Dermis blood vessel endothelial cell (primary cell): Measurements from ENCODE around the gene MTHFD1L. TPM values are rescaled to one million over a fixed set of nuclear protein-coding genes. Genes with fewer than 3 reads are reported as not detected.

Experiments
- DNase-seq: peaks from one replicate; pipeline ENCODE4 v3.0.0; 2010
- total RNA-seq: library from RNA; depleted of rRNA; stranded (reverse); fragments of >200 nt; gene quantifications from 2 replicates; pipeline ENCODE4 v1.2.3, GENCODE V29; 2014

MTHFD1L gene
- total RNA-seq, 1 donor from 2014 or later: 38.6 TPM

DNA sequence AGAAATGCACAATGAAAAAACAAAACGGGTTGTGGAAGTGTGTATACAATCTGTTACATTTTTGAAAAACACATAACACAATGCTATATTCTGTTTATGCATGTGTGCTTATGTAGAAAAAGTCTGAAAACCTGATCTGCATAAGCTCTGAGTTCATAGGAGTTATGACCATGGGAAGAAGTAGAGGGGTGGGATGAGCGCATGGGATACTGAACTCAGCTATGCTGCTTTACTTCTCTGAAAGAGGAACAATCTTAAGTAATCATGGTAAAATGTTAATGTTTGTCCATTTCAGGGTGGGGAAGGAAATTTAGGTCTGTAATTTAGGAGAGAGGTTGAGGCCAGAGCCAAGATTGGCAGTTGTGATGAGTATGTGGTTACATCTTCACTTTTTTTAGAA, 126.8 kb downstream of the MTHFD1L start:
- no peak for DNase-seq

DNA sequence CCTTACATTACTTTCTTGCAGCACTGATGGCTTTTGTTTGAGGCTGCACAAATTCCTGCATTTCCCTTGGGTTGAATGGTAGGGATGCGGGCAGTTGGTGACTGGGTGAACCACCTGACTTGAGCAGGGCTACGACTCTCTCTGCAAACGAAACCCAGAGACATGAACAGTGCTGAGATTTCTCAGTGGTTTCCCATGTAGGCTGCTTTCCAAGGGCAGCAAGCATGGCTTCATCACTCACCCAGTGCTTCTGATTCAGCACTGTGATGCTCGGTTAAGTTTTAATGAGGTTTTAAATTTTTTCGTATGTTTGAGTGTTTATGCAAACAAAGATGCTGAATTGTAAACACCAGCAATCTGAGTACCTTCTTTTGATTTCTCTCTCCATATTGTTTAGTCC, 127.2 kb downstream of the MTHFD1L start:
- DNase-seq: no peak

- no peak for DNase-seq
Measured at GRCh38 chr6:150993253-150993652, 127.8 kb downstream of the MTHFD1L start.

- no peak for DNase-seq
Measured at GRCh38 chr6:150994026-150994425, 128.5 kb downstream of the MTHFD1L start.

DNA sequence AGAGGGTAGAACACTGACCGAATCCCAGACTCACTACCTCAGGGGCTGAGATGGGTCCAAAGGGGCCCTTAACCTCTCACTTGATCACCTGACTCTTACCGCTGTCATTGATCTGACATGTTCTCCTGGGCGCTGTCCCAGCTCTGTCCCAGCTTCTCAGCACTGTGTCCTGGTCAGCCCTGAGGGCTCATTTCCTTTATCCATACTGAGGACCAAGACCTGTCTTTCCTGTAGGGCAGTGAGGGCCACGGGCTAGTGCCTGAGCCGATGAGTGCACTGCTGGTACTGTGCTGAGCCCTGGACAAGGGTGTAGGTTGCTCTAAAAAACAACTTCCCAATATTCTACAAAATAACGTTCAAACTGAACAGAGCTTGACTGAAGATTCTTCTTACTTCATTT, 131.5 kb downstream of the MTHFD1L start:
- DNase-seq: no peak

DNA sequence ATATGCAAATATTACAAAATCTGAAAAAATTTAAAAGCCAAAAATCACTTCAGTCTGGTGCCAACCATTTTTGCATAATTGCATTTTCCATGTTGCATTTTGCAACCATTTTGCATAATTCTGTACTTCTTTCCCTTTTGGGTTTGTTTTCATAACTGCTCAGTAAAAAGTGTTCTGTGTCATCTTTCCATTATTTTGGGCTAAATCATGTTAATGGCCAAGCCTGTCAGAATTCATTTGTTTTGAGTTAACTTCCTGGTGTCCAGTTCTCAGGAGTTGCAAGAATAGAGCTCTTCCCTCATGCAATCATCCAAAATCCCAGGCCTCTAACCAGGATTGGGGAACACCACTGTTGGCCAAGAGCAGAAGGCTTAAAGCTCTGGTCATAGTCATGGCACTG, 133.6 kb downstream of the MTHFD1L start:
- DNase-seq: no peak

GRCh38 chr6:150999576-150999975, 134.1 kb downstream of the MTHFD1L start:
- DNase-seq: peak; percentile 30

GRCh38 chr6:151001387-151002056, 136.0 kb downstream of the MTHFD1L start:
- no peak for DNase-seq

GRCh38 chr6:151002057-151002450, 136.6 kb downstream of the MTHFD1L start:
- peak; percentile 23 for DNase-seq

DNA sequence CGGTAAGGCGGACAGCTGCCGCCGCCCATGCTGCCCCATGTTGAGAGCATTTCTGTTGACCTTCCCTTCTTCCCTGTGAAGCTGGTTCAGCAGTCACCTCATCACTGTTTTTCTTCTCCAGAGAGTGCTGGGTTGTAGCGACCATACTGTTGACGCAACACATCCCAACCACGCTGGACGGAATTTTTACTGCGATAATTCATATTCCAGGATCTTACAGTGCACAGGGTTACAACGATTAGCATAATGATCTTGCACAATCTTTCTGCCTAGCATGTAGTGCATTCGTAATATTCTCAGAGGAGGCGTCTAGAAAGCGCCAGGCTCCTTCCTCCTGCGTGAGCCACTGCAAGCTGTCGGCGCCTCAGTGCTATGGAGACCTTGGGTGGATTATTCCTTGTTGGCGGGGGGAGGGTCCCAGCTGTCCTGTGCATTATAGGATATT, 137.0 kb downstream of the MTHFD1L start:
- DNase-seq: no peak

- peak; percentile 99 for DNase-seq
Measured at GRCh38 chr6:151004383-151005024, 139.0 kb downstream of the MTHFD1L start.

GRCh38 chr6:151005164-151005563, 139.7 kb downstream of the MTHFD1L start:
- DNase-seq: peak; percentile 68

DNA sequence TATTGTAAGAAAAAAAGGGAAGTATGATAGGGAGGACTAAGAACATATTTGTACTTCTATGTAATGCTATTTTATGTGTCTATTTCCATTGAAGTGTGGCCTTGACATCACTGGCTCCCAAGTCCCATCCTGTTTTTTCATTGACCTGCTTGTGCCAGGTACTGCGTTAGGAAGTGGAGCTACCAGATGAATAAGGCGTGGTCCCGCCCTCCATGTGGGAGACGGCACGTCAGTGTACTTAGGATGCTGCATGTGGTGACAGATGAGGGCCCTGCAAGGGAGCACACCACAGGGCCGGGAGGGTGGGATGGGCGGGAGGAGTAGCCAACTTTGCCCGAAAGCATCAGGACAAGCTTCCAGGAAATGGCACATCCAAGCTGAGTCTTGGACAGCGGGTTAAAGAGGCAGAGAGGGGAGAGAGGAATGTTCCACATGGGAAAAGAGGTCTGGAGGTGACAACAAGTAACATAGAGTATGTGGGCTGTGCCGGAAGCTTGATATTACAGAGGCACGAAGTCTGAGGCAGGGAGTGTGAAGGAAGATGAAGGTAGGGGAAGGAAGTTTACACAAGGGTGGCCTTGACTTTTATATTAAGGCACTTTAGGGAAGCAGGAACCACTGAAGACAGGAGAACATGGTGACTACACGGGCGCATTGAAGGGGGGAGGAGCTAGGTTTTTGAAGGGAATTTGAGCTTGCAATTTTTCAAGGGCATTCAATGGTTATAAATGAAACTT, 140.6 kb downstream of the MTHFD1L start:
- peak; percentile 62 for DNase-seq

GRCh38 chr6:151007076-151007475, 141.6 kb downstream of the MTHFD1L start:
- DNase-seq: no peak

GRCh38 chr6:151007922-151008321, 142.4 kb downstream of the MTHFD1L start:
- DNase-seq: no peak

- no peak for DNase-seq
Measured at GRCh38 chr6:151008425-151008824, 142.9 kb downstream of the MTHFD1L start.

DNA sequence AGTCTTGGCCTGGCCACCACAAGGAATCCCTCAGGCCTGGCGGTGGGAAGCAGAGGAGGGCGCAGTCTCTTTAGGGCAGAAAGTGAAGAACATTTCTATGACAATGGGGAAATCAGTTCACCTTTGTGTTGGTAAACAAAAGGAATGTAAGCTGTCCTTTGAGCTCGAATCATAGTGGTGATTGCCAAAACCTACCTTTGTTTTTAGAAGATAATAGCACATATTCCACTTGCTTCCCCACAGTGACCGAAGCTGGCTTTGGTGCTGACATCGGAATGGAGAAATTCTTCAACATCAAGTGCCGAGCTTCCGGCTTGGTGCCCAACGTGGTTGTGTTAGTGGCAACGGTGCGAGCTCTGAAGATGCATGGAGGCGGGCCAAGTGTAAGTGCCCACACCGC, 144.1 kb downstream of the MTHFD1L start:
- no peak for DNase-seq

GRCh38 chr6:151010071-151010470, 144.6 kb downstream of the MTHFD1L start:
- DNase-seq: no peak

DNA sequence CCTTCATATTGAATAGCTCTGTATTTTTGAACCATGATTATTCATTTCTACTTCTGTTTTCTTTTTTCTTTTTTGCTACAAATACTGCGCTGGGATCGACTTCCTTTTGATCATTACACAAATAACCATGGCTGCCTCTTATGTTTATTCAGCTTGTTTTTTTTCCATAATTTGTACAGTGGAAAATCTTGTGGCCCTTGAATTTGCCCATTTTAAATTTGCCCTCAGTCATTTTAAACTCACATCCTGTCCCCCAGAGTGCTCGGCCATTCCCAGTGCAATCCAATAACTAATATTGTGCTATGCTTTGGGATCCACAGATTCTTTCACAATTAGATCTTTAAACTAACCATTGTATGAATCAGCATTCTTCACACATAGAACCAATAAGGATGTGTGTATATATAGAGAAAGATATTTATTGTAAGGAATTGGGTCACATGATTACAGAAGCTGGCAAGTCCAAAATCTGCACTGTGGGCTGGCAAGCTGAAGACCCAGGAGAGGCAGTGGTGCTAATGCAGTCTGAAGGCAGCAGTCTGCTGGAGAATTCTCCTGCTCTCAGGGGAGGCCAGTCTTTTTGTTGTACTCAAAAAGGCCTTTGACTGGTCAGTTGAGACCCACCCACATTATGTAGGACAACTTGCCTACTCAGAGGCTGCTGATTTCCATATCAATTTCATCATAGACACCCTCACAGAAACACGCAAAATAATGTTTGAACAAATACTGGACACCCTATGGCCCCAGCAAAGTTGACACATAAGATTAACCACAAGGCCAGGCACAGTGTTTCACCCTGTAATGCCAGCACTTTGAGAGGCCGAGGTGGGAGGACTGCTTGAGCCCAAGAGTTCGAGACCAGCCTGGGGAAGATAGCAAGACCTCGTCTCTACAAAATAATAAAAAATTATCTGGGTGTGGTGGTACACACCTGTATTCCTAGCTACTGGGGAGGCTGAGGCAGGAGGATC, 147.1 kb downstream of the MTHFD1L start:
- DNase-seq: peak; percentile 50

DNA sequence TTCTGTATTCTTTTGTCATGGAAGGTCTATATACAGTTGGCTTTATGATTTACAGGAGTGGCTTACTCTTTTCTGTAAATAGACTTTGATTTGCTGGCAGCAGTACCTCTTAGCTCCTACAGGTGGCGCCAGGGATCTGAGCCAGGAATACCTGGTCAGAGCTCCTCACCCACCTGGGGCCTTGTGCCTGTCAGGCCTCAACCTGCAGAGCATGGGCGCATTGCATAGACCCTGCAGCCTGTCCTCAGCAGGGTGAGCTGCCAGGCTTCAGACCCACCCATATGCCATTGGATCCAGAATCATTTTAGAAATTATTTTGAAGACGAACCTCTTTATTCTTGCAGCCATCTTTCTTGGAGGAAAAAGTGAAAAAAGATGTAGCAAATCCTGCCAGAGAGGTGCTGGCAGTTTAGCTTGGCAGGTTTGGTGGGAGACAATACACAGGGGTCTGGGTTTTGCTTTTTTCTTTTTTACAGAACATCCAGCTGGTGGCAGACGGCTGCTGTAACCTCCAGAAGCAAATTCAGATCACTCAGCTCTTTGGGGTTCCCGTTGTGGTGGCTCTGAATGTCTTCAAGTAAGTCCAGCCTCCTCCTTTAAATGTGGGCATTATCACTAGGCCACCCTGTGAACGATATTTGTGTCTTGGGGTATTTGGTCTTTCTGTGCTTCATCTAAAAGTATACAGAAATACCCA, 149.1 kb downstream of the MTHFD1L start:
- DNase-seq: peak; percentile 90

GRCh38 chr6:151015101-151015700, 149.7 kb downstream of the MTHFD1L start:
- no peak for DNase-seq
